ENCODE results near the gene ZFX. TPM values are rescaled to one million over a fixed set of nuclear protein-coding genes. Genes with fewer than 3 reads are reported as not detected.

Gene ZFX
- total RNA-seq, 1 donor = 69.3 TPM

DNA sequence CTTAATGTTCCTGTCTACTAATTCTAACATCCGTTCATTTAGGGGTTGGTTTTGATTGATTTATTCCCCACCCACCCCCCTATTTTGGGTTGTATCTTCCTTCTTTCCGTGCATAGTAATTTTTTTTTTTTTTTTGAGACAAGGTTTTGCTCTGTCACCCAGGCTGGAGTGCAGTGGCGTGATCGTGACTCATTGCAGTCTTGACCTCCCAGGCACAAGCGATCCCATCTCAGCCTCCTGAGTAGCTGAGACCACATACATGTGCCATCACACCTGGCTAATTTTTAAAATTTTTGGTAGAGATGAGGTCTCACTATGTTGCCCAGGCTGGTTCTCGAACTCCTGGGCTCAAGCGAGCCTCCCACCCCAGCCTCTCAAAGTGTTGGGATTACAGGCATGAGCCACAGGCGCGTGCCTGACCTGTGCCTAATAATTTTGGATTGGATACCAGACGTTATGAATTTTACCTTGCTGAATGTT is 79.9 kb downstream of the ZFX start:
- TF ChIP-seq, protein P1, sequence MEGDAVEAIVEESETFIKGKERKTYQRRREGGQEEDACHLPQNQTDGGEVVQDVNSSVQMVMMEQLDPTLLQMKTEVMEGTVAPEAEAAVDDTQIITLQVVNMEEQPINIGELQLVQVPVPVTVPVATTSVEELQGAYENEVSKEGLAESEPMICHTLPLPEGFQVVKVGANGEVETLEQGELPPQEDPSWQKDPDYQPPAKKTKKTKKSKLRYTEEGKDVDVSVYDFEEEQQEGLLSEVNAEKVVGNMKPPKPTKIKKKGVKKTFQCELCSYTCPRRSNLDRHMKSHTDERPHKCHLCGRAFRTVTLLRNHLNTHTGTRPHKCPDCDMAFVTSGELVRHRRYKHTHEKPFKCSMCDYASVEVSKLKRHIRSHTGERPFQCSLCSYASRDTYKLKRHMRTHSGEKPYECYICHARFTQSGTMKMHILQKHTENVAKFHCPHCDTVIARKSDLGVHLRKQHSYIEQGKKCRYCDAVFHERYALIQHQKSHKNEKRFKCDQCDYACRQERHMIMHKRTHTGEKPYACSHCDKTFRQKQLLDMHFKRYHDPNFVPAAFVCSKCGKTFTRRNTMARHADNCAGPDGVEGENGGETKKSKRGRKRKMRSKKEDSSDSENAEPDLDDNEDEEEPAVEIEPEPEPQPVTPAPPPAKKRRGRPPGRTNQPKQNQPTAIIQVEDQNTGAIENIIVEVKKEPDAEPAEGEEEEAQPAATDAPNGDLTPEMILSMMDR (IDR thresholded peaks at IDR 0.05; ENCODE audit: insufficient read depth, low read length) = no peak
- DNase-seq (ENCODE audit: low read depth) = no peak
- no peak overlapping the region for H3K4me3 ChIP-seq (ENCODE audit: low read depth, low read length)

DNA sequence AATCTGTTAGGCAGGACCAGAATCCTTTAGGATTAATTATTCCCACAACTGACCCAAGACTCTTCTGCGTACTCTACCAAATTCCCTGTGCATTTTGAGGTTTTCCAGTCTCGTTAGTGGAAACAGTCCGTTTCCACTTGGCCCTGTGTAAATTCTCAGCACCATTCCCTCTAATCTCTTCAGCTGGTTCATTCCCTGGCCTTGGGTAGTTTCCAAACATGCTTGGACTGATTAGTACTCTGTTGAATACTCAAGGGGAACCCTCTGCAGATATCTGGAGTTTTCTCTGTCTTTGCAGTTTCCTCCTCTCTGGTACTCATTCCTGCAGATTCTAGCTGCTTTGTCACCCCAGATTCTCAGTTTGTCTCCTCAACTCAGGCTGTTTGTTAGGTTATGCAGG is 80.4 kb downstream of the ZFX start:
- peak; percentile 72 for DNase-seq (ENCODE audit: low read depth)
- TF ChIP-seq, protein P1 (IDR thresholded peaks at IDR 0.05; ENCODE audit: insufficient read depth, low read length) = no peak
- no peak overlapping the region for H3K4me3 ChIP-seq (ENCODE audit: low read depth, low read length)

DNA sequence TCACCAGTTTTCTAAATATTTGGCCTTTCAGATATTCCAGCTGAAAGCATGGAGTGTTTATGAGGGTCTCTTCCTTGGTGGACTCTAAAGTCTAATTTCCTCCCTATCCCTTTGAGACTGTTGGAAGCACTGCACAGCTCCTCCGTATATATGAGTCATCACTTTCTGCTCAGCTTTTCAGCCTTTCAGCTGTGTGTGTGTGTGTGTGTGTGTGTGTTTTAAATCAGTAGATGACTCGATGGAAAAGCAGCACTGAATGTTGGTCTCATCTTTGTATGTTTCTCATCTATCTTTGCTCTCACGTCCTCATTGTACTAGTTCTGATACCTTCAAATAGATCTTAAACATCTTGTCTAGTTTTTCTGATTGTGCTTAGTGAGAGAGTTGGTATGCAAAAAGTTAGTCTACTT is 81.6 kb downstream of the ZFX start:
- no peak overlapping the region for H3K4me3 ChIP-seq (ENCODE audit: low read depth, low read length)
- TF ChIP-seq, protein P1 (IDR thresholded peaks at IDR 0.05; ENCODE audit: insufficient read depth, low read length) = no peak
- peak; percentile 84 for DNase-seq (ENCODE audit: low read depth)

DNA sequence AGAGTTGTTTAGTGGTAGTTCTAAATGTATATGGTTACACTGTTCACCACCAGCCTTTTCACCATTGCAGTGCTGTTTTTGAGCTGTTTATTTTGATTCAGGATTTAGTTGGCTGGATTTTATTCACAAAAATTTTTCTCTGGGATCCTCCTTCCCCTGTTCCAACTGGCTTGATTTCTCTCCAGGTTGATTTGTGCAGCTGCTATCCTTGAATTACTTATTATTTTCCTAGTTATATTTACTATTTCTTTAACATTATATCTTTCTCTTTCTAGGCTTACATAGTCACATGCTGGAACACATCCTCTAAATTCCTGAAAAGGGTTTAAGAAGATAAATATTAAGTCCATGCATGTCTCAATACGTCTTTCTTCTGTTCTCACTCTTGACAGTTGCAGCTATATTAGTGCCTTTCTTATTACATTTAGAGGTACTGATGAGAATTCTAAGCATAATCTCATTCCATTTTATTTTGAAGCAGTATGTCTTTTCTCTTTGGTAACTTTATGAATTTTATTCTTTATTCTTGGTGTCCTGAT is 82.2 kb downstream of the ZFX start:
- TF ChIP-seq, protein P1 (IDR thresholded peaks at IDR 0.05; ENCODE audit: insufficient read depth, low read length) = no peak
- no peak for DNase-seq (ENCODE audit: low read depth)
- H3K4me3 ChIP-seq (ENCODE audit: low read depth, low read length) = no peak overlapping the region

DNA sequence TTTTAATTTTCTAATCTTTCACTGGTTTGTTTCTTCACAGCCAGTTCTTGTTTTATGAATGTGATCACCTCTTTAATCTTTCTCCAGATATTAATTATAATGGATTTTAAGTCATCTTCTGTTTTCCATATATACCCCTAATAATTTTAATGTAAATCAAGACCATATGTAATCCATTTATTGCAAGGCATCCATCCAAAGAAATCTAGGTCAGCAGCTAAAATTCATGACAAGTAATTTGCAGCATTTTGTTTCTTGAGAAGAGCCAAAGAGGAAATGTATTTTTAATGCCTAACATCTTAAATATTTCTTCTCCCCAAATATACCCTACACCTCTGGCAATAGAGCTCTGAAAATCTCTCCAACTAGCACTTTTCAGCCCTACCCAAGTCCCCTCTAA is 83.3 kb downstream of the ZFX start:
- no peak overlapping the region for H3K4me3 ChIP-seq (ENCODE audit: low read depth, low read length)
- no peak for DNase-seq (ENCODE audit: low read depth)
- TF ChIP-seq, protein P1 (IDR thresholded peaks at IDR 0.05; ENCODE audit: insufficient read depth, low read length) = no peak

DNA sequence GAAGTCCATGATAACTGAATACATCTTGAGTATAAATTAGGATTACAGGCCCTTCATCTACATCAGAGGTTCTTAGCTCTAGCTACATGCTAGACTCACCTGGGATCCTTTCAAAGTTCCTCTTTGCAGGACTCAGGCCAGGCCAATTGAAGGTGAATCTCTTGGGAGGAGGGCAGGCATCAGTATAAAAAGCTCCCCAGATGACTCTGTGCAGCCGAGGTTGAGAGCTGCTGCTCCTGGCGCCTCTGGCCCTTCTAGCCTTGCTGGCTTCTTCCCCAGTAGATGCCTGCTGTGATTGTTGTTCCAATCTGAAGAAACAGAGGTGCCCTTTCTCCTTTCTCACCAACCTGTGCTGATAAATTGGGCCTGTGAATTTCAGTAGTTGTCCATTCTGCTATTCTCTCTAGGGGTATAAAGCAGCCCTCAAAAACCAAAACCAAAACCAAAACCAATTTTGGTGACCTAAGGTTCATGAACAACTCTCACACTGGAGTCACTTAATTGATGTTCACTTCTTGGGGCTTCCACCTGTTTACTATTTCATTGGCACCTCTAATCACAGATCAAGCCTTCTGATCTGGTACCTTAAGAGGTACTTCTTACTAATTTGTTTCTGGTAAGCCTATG is 85.7 kb downstream of the ZFX start:
- TF ChIP-seq, protein P1 (IDR thresholded peaks at IDR 0.05; ENCODE audit: insufficient read depth, low read length) = no peak
- no peak for DNase-seq (ENCODE audit: low read depth)
- no peak overlapping the region for H3K4me3 ChIP-seq (ENCODE audit: low read depth, low read length)

Data from fibroblast of the aortic adventitia (primary cell).